ENCODE results near the gene FGGY.
"Not testable (repeated sequence)": the region's sequence is repeated elsewhere in the genome, so short reads cannot be mapped to it uniquely, and the experiment has no call there.

The FGGY gene

GRCh38 chr1:59354239-59354638, 57.3 kb downstream of the FGGY start:
- DNase-seq = not testable (repeated sequence)

GRCh38 chr1:59354709-59355337, 57.9 kb downstream of the FGGY start:
- DNase-seq = no peak

- DNase-seq = no peak
Observed at GRCh38 chr1:59355361-59355760, 58.5 kb downstream of the FGGY start.

GRCh38 chr1:59356627-59357026, 59.7 kb downstream of the FGGY start:
- DNase-seq = no peak

- DNase-seq = no peak
Observed at GRCh38 chr1:59357645-59358320, 60.9 kb downstream of the FGGY start.

GRCh38 chr1:59359325-59359724, 62.4 kb downstream of the FGGY start:
- DNase-seq = no peak

GRCh38 chr1:59360170-59360569, 63.3 kb downstream of the FGGY start:
- no peak for DNase-seq

GRCh38 chr1:59360729-59361128, 63.8 kb downstream of the FGGY start:
- no peak for DNase-seq

- DNase-seq = no peak
Observed at GRCh38 chr1:59361766-59362165, 64.9 kb downstream of the FGGY start.

- DNase-seq = no peak
Observed at GRCh38 chr1:59364037-59364436, 67.1 kb downstream of the FGGY start.

- DNase-seq = no peak
Observed at GRCh38 chr1:59366346-59366745, 69.5 kb downstream of the FGGY start.

GRCh38 chr1:59367301-59368007, 70.6 kb downstream of the FGGY start:
- DNase-seq = no peak

- DNase-seq = no peak
Observed at GRCh38 chr1:59368008-59368670, 71.2 kb downstream of the FGGY start.

- no peak for DNase-seq
Observed at GRCh38 chr1:59375321-59376220, 78.7 kb downstream of the FGGY start.

- no peak for DNase-seq
Observed at GRCh38 chr1:59377350-59377904, 80.5 kb downstream of the FGGY start.

- DNase-seq = no peak
Observed at GRCh38 chr1:59378621-59379370, 81.9 kb downstream of the FGGY start.

- no peak for DNase-seq
Observed at GRCh38 chr1:59379371-59379728, 82.5 kb downstream of the FGGY start.

GRCh38 chr1:59383963-59384362, 87.1 kb downstream of the FGGY start:
- DNase-seq = no peak

- DNase-seq = no peak
Observed at GRCh38 chr1:59384443-59384842, 87.5 kb downstream of the FGGY start.

- no peak for DNase-seq
Observed at GRCh38 chr1:59388191-59388590, 91.3 kb downstream of the FGGY start.

GRCh38 chr1:59389847-59390246, 93.0 kb downstream of the FGGY start:
- no peak for DNase-seq

- DNase-seq = no peak
Observed at GRCh38 chr1:59390307-59390706, 93.4 kb downstream of the FGGY start.
